Measurements from ENCODE around the gene BRINP3. TPM values are rescaled to one million over a fixed set of nuclear protein-coding genes. Genes with fewer than 3 reads are reported as not detected.

BRINP3 gene
- total RNA-seq, 1 donor from 2014 or later, result 0.25 TPM

- Mint-ChIP-seq H3K4me3 (no peak overlapping the region), H3K36me3 (no peaks in the 10 kb centered on the region), H3K27me3 (ENCODE audit: low read depth) (peaks cover 2% of the 10 kb centered on the region), H3K9me3 (peaks cover 3% of the 10 kb centered on the region), H3K4me1 (peaks cover 2% of the 10 kb centered on the region), H3K27ac (no peak overlapping the region)
- no peak for DNase-seq (ENCODE audit: low spot score in 2 of 2, unreplicated experiment in 2 of 2)
- TF ChIP-seq CTCF (IDR thresholded peaks at IDR 0.05; ENCODE audit: unreplicated experiment), result no peak
Observed at GRCh38 chr1:190243056-190243455, 234.6 kb downstream of the BRINP3 start.

GRCh38 chr1:190226006-190226405, 251.7 kb downstream of the BRINP3 start:
- Mint-ChIP-seq H3K4me1 (no peaks in the 10 kb centered on the region), H3K4me3 (no peak overlapping the region), H3K27me3 (ENCODE audit: low read depth) (peaks cover 11% of the 10 kb centered on the region), H3K36me3 (no peaks in the 10 kb centered on the region), H3K27ac (no peak overlapping the region), H3K9me3 (no peaks in the 10 kb centered on the region)
- no peak for TF ChIP-seq CTCF (IDR thresholded peaks at IDR 0.05; ENCODE audit: unreplicated experiment)
- no peak for DNase-seq (ENCODE audit: low spot score in 2 of 2, unreplicated experiment in 2 of 2)

GRCh38 chr1:190212450-190212849, 265.2 kb downstream of the BRINP3 start:
- Mint-ChIP-seq H3K36me3 (no peaks in the 10 kb centered on the region), H3K4me1 (no peaks in the 10 kb centered on the region), H3K4me3 (no peak overlapping the region), H3K9me3 (no peaks in the 10 kb centered on the region), H3K27me3 (ENCODE audit: low read depth) (no peaks in the 10 kb centered on the region), H3K27ac (no peak overlapping the region)
- DNase-seq (ENCODE audit: low spot score in 2 of 2, unreplicated experiment in 2 of 2), result no peak
- TF ChIP-seq CTCF (IDR thresholded peaks at IDR 0.05; ENCODE audit: unreplicated experiment), result no peak

GRCh38 chr1:190207733-190208132, 269.9 kb downstream of the BRINP3 start:
- no peak for TF ChIP-seq CTCF (IDR thresholded peaks at IDR 0.05; ENCODE audit: unreplicated experiment)
- no peak for DNase-seq (ENCODE audit: low spot score in 2 of 2, unreplicated experiment in 2 of 2)
- H3K27ac Mint-ChIP-seq, result no peak overlapping the region
- no peaks in the 10 kb centered on the region for H3K36me3 Mint-ChIP-seq
- no peaks in the 10 kb centered on the region for H3K4me1 Mint-ChIP-seq
- peaks cover under 1% of the 10 kb centered on the region for H3K9me3 Mint-ChIP-seq
- H3K4me3 Mint-ChIP-seq, result no peak overlapping the region
- H3K27me3 Mint-ChIP-seq (ENCODE audit: low read depth), result no peaks in the 10 kb centered on the region

- Mint-ChIP-seq H3K27ac (no peak overlapping the region), H3K36me3 (no peaks in the 10 kb centered on the region), H3K27me3 (ENCODE audit: low read depth) (no peaks in the 10 kb centered on the region), H3K4me1 (no peaks in the 10 kb centered on the region), H3K9me3 (peaks cover 13% of the 10 kb centered on the region), H3K4me3 (no peak overlapping the region)
- DNase-seq (ENCODE audit: low spot score in 2 of 2, unreplicated experiment in 2 of 2), result no peak
- no peak for TF ChIP-seq CTCF (IDR thresholded peaks at IDR 0.05; ENCODE audit: unreplicated experiment)
Observed at GRCh38 chr1:190205713-190206112, 272.0 kb downstream of the BRINP3 start.

- DNase-seq (ENCODE audit: low spot score in 2 of 2, unreplicated experiment in 2 of 2), result no peak
- Mint-ChIP-seq H3K27me3 (ENCODE audit: low read depth) (no peaks in the 10 kb centered on the region), H3K4me1 (peaks cover 19% of the 10 kb centered on the region), H3K9me3 (peaks cover 23% of the 10 kb centered on the region), H3K4me3 (no peak overlapping the region), H3K27ac (no peak overlapping the region), H3K36me3 (no peaks in the 10 kb centered on the region)
- no peak for TF ChIP-seq CTCF (IDR thresholded peaks at IDR 0.05; ENCODE audit: unreplicated experiment)
Observed at GRCh38 chr1:190196020-190196419, 281.6 kb downstream of the BRINP3 start.

Data from mesothelial cell of epicardium (in vitro differentiated cells).